ENCODE data around the gene TMEM43.

The TMEM43 gene

GRCh38 chr3:14181253-14181652 lies 56.4 kb downstream of the TMEM43 start:
- no peak for DNase-seq

GRCh38 chr3:14183015-14183577 lies 58.2 kb downstream of the TMEM43 start:
- no peak for DNase-seq

GRCh38 chr3:14186854-14187458 lies 62.1 kb downstream of the TMEM43 start:
- no peak for DNase-seq

GRCh38 chr3:14188041-14188754 lies 63.3 kb downstream of the TMEM43 start:
- no peak for DNase-seq

Measured in NCI-H2171 treated with DMSO at 0.1 percent for 48 hours (cell line).